ENCODE measurements around the gene NEURL1.

GRCh38 chr10:103493916-103494877, 692 bp downstream of the NEURL1 start:
- TF ChIP-seq CTCF (IDR thresholded peaks at IDR 0.05) (no peak), POLR2A (IDR thresholded peaks at IDR 0.05) (no peak)

Measured in esophagus squamous epithelium (tissue), 4 donors.